RWPE1 (cell line): ENCODE results near the gene TSPAN10.
A peak's percentile ranks its signal among the peaks of the same experiment; 100 is the strongest.

Source experiments
- CTCF ChIA-PET: fragments of 350-600 bp; sonication (Branson Sonifier 250); formaldehyde crosslinking; extraction: SDS; loops from one replicate; lab custom pipeline; 2021; lab: Yijun Ruan, JAX
- POLR2A ChIA-PET: fragments of 400-600 bp; formaldehyde crosslinking; extraction: SDS; loops from one replicate; lab custom pipeline; 2020; ENCODE audit warnings: antibody characterized with exemption; ENCODE audit not compliant: low non-redundant PET; lab: Yijun Ruan, JAX
- DNase-seq: peaks from one replicate; pipeline ENCODE4 v3.0.0; 2012; ENCODE audit warnings: low spot score
- H3K27ac ChIP-seq: fragments of 450-650 bp; 2 replicates; pipeline ENCODE4 v1.5.1; 2017
- TF ChIP-seq, protein P1 (sequence below): fragments of 450-650 bp; conservative IDR thresholded peaks from 2 replicates; pipeline ENCODE4 v1.5.1; 2017; ENCODE audit warnings: low read depth, mild to moderate bottlenecking

Gene TSPAN10

DNA sequence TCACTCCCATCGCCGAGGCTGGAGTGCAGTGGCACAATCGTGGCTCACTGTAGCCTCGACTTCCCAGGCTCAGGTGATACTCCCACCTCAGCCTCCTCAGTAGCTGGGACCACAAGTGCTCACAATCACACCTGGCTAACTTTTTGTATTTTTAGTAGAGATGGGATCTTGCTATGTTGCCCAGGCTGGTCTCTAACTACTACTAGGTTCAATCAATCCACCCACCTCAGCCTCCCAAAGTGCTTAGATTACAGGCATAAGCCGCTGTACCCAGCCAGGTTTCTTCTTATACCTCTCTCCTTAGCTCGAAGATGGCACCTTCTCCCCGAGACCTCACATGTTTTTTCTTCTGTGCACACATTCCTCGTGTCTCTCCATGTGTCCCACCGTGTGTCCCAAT is 3.0 kb downstream of the TSPAN10 start:
- TF ChIP-seq, protein P1, sequence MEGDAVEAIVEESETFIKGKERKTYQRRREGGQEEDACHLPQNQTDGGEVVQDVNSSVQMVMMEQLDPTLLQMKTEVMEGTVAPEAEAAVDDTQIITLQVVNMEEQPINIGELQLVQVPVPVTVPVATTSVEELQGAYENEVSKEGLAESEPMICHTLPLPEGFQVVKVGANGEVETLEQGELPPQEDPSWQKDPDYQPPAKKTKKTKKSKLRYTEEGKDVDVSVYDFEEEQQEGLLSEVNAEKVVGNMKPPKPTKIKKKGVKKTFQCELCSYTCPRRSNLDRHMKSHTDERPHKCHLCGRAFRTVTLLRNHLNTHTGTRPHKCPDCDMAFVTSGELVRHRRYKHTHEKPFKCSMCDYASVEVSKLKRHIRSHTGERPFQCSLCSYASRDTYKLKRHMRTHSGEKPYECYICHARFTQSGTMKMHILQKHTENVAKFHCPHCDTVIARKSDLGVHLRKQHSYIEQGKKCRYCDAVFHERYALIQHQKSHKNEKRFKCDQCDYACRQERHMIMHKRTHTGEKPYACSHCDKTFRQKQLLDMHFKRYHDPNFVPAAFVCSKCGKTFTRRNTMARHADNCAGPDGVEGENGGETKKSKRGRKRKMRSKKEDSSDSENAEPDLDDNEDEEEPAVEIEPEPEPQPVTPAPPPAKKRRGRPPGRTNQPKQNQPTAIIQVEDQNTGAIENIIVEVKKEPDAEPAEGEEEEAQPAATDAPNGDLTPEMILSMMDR, result no peak
- DNase-seq, result no peak
- peak overlapping the region; percentile 2; the same call in 1 of the 2 replicates for H3K27ac ChIP-seq
- ChIA-PET CTCF (interaction anchor here (0.6 kb wide), 1 partner anchor 417 kb away, joined by 4 read pairs; the partner anchor contains the start of gene CEP131), POLR2A (no interaction called here)

DNA sequence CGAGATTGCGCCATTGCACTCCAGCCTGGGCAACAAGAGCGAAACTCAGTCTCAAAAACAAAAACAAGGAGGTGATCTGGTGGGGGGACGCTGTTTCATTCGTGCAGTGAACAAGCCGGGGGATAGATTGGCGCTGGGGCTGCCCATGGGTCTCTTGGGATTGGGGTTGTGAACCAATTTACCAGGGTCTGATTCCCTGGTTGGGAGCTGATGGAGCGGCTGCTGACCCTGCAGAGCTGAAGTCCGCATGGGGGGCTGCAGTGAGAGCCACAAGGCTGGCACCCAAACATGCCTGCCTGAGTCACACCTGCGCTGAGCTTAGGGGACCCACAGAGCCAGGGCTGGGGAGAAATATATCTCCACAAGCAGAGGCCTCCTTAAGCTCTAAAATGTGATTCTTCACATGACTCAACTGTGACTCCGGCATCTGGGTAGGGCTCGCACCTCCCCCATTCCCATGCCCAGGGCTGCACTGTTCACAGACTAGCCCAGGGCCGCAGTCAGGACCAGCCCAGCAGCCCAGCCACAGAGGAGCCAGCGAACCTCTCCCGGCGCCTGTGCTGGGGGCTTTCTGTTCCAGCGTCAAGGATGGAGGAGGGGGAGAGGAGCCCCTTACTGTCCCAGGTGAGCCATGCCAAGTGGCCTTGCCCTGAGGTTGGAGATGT is 5.0 kb downstream of the TSPAN10 start:
- ChIA-PET CTCF (no interaction called here), POLR2A (no interaction called here)
- TF ChIP-seq, protein P1, result no peak
- DNase-seq, result peak; percentile 92
- peak overlapping the region; percentile 80 for H3K27ac ChIP-seq

DNA sequence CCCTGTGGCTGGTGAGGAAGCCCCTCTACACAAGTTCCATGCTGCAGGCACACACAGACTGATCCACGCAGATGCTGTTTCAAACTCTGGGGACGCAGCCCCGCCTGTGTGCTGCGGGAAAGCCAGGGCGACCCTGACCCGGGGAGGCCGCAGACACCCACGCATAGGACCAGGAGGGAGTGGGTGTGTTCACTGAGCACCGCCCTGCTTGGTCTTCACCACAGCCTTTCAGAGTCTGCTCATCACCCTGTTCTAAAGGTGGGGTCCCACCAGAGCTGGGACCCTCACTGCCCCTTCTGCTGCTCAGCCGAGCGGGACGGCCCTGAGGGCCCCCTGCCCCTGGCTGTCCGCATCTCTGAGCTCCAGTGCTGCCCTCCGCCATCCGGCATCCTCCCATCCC is 7.5 kb downstream of the TSPAN10 start:
- CTCF ChIA-PET, result no interaction called here
- POLR2A ChIA-PET, result no interaction called here
- TF ChIP-seq, protein P1, result no peak

DNA sequence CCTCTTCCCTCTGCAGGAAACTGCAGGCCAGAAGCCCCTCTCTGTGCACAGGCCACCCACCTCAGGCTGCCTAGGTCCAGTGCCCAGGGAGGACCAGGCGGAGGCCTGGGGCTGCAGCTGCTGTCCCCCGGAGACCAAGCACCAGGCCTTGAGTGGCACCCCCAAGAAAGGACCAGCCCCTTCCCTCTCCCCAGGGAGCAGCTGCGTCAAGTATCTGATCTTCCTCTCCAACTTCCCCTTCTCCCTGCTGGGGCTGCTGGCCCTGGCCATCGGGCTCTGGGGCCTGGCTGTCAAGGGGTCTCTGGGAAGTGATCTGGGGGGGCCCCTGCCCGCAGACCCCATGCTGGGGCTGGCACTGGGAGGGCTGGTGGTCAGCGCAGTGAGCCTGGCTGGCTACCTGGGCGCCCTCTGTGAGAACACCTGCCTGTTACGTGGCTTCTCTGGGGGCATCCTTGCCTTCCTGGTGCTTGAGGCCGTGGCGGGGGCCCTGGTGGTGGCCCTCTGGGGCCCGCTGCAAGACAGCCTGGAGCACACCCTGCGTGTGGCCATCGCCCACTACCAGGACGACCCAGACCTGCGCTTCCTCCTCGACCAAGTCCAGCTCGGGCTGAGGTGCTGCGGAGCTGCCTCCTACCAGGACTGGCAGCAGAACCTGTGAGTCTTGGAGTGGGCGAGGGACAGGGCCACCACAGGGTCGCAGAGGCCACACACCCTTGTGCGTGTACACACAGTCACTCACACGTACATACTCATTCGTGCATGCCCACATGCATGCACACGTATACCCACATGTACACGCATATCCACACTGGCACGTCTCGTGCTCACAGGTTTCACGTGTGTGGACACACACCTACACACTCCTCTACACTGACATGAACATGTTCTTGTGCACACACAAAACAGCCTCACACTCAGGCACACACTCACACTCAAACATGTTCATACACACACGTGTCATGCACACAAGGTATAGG is 8.3 kb downstream of the TSPAN10 start:
- POLR2A ChIA-PET, result no interaction called here

More for the DNA sequence above, 7.5 kb downstream of the TSPAN10 start:
- no peak overlapping the region for H3K27ac ChIP-seq
- no peak for DNase-seq

DNA sequence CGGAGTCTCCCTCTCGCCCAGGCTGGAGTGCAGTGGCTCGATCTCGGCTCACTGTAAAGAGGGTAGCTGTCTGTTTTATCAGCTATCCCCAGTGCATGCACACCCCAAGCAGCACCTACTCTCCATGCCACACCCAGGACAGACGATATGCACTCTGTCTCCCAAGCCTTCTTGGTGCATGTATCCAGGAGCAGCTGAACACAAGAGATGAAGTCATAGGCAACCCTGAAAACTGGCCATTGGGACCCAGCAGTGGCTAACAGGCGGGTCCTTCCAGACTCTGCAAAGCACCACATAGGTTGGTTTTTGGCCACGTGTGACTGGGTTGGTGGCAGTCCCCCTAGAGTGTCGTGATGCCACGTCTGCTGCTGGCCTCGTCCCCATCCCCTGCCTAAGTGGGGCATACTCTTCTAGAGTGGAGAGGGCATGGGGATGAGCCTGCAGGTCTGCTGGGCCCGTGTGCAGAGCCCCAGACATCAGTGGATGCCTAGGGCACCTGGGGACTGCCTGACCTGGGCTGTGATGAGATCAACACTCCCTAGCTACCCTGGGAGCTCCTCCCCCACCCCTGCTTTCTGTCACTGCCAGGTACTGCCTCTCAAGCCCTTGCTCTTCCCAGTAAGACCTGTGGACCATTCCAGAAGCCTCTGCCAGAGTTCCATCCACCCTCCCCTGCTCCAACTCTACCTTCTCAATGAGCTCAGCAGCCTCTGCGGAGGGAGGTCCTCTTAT is 10.0 kb downstream of the TSPAN10 start:
- no peak for DNase-seq
- ChIA-PET POLR2A (no interaction called here), CTCF (interaction anchor here (0.7 to 1.2 kb wide), 3 partner anchors 12 to 29 kb away, joined by 3 to 4 read pairs (median 3); no protein-coding TSS in a partner anchor)
- H3K27ac ChIP-seq, result no peak overlapping the region
- TF ChIP-seq, protein P1, result no peak

More for the DNA sequence above, 8.3 kb downstream of the TSPAN10 start:
- H3K27ac ChIP-seq, result no peak overlapping the region; the same call in 1 of the 2 replicates
- DNase-seq, result no peak
- TF ChIP-seq, protein P1, result no peak
- CTCF ChIA-PET, result interaction anchor here (1.2 kb wide), 1 partner anchor 30 kb away, joined by 3 read pairs; no protein-coding TSS in a partner anchor
